Right lung (tissue), 10 donors: ENCODE results near the gene ZNF648. TPM values are rescaled to one million over a fixed set of nuclear protein-coding genes. Genes with fewer than 3 reads are reported as not detected.
"Not testable (repeated sequence)": the region's sequence is repeated elsewhere in the genome, so short reads cannot be mapped to it uniquely, and the experiment has no call there.

Source experiments
- DNase-seq, 2 donors: peaks; one replicate each; pipeline ENCODE4 v3.0.0-alpha.2; 2013
- long read RNA-seq, 8 donors: transcript quantifications; one replicate each; lab custom pipeline, GENCODE V29; 2026
- polyA plus RNA-seq, 5 donors: library from polyadenylated mRNA; unstranded; fragments of 120-200 nt; gene quantifications; one replicate each; pipeline versions ENCODE4 v1.2.1 to v1.2.3, GENCODE V29; 2013; ENCODE audit warnings: inconsistent platforms in 1 of 5, low replicate concordance in 1 of 5; ENCODE audit not compliant: insufficient read length in 5 of 5, insufficient read depth in 1 of 5

Gene ZNF648, protein sequence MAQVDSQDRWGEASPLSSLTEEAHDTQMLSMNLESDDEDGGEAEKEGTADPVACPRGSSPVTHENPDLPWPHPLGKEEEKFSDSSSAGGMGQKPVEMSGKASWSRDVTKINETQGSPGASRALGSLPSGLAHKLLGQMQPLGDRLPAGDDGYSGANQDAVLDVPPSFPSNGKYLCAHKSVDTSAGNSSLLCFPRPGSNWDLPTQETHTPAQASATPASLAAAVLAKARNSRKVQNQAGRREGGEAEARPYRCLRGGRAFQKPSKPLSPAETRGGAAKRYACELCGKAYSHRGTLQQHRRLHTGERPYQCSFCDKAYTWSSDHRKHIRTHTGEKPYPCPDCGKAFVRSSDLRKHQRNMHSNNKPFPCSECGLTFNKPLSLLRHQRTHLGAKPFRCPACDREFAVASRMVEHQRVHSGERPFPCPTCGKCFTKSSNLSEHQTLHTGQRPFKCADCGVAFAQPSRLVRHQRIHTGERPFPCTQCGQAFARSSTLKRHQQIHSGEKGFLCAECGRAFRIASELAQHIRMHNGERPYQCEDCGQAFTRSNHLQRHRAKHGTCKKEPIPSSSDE
- under 1 TPM; 0.04 to 0.10 (median 0.06) TPM for polyA plus RNA-seq
- long read RNA-seq, donor 1: 0 reads
- long read RNA-seq, donor 2: 0 reads
- long read RNA-seq, donor 3: 0 reads
- long read RNA-seq, donor 4: 0 reads
- long read RNA-seq, donor 5: 0 reads
- long read RNA-seq, donor 6: 0 reads
- long read RNA-seq, donor 7: 0 reads
- long read RNA-seq, donor 8: 0 reads

DNA sequence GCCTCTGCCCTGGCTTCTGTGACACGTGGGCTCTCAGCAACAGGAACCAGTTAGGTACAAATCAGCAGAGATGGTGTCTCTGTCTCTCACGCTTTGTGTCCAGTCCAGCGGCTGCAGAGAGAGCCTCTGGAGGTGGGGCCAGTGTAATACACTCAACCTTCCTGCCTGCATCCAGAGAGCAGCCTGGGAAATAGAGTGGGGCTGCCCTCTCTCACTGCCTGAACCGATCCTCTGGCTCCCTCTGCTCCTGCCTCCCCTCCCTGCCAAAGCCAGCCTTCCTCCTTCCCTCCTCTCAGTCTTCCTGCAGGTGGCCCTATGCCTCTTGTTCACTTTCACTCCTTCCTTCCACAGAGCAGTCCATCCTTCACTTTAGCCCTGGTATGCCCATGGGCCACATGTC is at the start of gene ZNF648:
Gene ZNF648 (minus strand): TSS at position 119 of the 400 bp plus-strand sequence. CDS start 3,702 bp downstream, outside the sequence.
- DNase-seq: no peak

DNA sequence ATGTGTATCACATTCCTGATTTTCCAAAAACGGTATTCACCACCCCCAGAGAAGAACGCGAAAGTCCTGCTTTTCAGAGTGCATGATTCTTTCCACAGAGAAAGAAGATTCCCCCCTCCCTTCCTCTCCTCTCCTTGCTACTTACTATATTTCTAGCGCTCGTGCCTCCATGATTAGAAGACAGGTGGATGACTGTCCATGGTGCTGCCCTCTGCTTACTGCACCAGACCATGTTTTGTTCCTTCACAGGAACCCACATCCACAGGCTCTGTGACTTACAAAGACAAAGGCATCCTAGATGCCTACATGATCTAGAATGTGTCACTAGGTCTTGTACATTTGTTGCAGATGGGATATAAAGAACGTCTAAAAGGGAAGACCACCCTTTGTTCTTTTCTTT is 49.1 kb upstream of the ZNF648 start:
- DNase-seq: no peak

DNA sequence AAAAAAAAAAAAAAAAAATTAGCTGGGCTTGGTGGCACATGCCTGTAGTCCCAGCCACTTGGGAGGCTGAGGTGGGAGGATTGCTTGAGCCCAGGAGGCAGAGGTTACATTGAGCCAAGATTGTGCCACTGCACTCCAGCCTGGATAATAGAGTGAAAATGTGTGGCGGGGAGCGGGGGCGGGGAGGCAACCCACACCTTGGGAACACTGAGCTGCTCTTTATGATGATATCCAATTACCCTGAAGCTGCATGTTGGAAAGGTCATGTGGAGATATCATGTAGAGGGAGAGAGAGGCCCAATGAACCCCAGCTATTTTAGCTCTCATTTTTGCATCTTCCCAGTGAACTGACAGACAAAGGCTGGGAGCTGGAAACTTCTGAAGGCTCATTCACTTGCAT is 48.3 kb upstream of the ZNF648 start:
- DNase-seq: no peak

DNA sequence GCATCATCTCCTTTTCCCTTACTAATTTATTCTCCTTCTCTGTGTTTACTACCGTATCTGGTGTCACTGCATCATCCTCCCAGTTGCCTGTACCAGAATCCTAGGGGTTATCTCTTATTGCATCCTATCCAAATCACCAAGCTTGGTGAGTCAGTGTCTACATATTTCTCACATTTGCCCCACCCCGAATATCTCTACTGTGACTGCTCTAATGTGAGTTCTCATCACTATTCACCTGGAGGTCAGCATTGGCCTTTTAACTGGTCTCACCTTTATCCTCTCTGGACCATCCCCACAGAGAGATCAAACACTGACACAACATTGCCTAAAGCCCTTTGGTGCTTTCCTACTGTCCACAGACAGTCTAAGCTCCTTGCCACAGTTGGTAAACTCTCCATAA is 45.7 kb upstream of the ZNF648 start:
- no peak for DNase-seq

DNA sequence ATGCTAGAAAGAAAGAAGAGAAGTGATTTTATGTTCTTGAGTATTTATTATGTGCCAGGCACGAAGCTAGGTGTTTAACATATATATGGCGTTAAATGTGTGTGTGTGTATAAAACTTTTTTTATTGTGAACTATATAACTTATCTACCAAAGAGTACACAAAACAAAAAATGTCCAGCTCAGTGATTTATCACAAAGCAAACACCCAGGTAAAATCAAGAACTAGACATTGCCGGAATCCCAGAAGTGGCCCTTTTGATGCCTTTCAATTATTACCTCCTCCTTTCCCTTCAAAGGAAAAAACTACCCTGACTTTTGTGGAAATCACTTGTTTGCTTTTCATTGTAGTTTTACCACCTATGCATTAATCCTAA is 40.5 kb upstream of the ZNF648 start:
- no peak for DNase-seq

DNA sequence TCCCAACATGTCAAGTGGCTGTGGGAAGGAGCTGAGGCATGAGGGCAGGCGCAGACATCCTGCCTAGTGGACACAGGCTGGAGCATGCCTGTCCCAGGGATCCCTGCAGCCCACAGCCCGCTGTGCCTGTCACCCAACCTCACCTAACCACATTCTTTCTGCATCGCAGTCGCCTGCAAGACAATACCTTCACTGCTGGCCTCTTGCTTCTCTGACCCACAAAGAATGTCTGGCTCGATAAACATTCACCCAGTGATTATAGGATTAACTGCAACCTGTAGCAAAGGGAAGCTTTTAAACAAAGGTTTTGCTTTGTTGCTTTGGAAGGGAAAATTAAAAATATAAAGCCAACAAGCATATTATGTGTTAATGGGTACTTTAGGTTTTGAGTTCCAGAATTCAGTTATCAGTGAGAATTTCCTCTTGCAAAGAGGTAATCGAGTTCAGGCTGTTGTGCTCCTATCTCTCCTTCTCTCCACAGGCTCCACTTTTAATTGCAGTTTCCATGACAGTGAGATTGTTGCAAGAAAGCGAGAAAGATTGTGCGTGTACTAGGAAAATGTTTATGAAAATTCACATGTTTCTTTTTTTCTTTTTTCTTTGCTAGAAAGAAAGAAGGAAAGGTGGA is 40.0 kb upstream of the ZNF648 start:
- no peak for DNase-seq

DNA sequence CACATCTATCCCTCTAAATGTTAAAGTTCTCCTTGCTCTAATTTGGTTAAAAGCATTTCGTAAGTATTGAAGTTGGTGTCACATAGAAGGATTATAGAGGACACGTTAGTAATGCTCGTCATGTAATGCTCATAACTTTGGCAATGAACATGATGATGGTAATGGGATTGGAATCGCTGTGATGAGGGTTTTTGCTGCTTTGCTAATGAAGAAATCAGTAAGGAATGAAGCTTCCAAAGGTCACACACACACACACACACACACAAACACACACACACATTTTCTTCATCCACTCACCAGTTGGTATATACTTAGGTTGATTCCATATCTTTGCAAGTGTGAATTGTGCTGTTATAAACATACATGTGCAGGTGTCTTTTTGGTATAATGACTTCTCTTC is 36.8 kb upstream of the ZNF648 start:
- DNase-seq: no peak

DNA sequence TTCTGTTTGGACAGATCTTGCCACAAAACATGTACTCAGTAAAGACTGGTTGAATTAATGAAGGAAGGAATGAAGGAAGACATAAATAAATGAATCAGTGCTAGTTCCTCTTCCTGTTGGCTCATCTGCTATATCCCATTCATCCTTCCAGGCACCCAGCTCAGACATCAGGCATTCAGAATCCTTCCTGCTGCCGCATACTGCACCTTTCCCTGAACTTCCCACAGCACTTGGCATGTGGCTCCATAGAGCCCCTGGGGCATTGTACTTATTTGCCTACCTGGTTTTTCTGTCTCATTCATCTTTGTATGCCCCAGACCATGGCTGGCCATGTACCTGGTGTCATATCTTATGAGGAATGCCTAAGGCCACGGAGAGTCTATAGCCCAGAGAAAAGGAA is 34.4 kb upstream of the ZNF648 start:
- DNase-seq: no peak

DNA sequence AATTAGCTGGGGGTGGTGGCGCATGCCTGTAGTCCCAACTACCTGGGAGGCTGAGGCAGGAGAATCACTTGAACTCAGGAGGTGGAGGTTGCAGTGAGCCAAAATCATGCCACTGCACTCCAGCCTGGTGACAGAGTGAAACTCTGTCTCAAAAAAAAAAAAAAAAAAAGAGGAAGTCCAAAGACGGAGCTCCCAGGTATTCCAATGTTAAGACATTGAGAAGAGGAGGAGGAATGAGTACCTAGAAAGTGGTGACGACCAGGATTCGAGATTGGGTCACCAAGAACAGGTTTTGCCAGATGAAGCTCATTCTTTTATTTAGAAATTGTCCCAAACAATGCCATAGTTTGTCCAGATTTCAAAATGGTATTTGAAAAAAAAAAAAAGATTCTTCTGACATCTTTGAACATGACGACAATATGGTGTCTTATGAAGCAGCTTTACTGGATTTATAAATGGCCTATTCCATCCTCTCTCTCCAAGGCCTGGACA is 33.0 kb upstream of the ZNF648 start:
- not testable (repeated sequence) for DNase-seq

DNA sequence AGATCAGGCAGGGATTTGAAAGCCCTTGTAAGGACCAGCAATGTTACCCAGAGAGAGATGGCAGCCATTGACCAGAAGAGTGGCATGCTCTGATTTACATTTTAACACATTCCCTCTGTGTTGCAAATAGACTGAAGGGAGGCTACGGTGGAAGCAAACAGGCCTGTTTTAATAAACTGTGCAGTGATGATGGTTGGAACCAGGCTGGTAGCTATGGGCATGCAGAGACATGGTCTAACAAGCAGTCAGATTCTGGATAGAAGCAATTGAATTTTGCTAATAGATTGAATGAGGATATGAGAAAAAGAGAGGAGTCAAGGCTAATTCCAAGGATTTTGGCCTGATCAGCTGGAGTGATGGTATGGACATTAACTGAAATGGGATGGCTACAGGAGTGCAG is 32.3 kb upstream of the ZNF648 start:
- DNase-seq: no peak

DNA sequence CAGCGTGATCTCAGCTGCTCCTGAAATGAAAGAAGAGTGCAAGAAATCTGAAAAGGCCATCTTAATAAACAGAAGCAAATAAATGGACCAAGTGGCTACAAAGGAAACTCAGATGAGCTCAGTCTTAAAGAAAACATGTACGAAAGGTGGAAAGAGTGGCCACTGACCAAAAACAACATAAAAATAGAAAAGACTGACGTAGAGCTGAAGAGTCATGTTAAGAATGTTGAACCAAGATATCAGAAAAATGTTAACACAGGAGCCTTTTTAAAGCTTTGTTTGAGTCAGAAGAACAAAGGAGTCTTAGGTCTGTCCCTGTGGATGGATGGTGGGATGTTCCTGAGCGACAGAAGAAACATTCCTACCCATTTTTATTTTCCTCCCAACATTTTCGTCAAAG is 30.8 kb upstream of the ZNF648 start:
- DNase-seq: no peak

DNA sequence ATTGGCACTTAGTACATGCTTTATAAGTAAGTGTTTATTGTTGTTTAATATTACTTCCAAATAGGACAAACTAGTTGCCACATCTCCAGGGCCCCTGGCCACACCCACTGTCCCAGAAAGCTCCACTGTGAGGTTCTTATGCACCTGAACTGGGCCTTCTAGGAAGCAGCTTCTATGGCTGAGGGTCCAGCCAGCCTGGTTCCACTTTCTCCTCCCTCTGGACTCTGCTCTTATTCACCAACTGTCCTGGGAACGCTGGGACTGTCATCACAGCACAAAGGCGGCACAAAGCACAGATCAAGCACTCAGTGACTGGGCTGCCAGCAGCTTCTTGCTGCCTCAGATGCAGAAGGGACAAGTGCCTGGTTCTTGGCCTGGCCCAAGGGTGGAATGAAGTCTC is 29.6 kb upstream of the ZNF648 start:
- no peak for DNase-seq

DNA sequence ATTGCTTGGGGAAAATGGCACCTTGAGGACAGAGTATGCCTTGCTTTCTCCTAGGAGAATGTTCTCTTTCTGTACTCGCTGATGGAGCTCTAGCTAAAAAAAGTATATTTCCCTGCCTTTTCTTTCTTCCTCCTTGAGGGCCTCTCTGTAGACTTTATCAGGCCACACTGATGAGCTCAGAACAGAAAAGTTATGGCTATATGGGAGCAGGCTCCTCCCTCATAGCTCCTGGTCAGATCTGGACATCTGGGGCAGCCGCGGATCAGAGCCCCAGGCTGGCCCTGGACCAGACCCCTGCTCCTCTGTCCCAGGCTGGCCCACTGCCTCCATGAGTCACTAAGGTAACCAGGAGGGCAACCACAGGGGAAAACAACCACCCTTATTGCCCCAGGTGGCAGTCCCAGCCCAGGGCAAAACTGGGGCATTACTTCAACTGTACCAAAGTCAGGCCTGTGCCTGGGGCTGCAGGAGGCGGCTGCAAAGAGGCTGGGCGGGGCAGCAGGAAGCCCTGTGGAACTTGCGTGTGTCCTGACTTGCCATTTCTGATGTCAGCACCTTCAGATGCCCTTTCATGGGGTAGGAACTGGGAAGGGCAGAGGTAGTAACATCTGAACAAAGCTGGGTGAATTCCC is 26.3 kb upstream of the ZNF648 start:
- no peak for DNase-seq

DNA sequence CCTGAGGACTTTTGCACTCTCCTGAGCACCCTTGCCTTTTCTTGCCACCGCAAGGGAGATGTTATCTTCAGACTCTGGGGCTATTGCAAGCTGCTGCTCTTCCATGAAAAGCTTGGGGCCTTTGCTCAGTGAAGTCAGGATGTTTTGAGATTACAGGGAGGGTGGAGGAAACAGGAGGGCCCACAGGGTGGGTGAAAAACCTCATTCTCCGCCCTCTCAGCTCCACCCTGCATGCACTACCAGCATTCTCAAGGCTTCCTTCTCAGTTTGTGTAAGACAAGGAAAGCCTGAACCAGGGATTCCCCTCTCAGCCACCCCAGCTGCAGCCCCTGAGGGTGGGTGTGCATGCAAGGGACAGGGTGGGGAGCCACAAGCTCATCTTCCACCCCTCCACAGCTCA is 25.8 kb upstream of the ZNF648 start:
- no peak for DNase-seq

DNA sequence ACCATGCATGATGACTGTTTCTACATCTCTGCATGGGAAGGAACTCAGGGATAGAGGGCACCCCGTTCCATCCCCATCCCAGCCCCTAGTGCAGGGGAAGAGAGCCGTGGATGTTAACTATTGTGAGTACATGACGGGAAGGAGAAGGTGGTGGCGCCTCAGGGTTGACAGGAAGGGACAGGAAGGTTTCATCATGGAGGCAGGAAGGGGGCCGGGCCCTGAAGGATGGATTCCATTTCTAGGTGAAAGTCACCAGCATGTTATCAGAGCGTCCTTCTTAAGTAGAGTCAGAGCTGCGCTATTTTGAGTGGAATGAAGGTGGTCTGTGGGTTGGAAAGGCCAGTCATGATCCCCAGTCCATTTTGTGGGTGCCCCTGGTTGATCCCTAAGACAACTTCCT is 25.1 kb upstream of the ZNF648 start:
- no peak for DNase-seq

DNA sequence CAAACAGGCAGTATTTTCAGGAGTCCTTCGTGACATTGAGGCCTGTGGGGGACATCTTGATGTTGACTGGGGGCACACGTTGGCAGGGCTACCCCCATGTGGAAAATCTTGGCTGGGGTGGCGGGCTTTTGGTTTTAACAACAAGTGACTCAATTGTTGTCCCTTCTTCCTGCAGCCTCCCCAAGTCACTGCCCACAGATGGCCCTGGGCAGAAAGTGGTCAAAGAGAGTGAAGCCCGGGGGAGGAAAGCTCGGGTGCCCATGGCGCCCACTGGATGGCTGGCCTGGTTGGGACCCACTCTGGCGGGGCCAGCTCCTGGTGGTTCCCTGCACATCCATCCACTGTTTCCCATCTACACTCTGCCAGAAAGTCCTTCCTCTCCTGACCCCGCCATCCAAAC is 24.6 kb upstream of the ZNF648 start:
- DNase-seq: no peak

DNA sequence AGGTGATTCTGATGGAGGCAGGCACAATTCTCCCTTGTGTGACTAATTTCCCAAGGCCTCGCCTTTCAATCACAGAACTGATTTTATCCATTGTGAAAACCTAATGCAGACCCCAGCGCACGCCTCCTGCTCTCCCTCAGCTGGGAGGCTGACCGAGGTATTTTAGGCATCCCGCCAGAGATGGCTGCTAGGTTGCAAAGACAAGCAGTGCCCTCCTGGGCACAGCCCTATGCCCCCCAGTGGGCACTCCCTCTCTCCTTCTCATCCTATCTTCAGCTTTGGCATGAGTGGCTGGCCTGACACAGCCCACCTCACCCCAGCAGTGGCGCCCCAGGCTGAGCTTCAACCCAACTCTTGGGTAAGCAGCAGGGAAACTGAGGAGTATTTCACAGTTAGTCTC is 24.2 kb upstream of the ZNF648 start:
- no peak for DNase-seq

DNA sequence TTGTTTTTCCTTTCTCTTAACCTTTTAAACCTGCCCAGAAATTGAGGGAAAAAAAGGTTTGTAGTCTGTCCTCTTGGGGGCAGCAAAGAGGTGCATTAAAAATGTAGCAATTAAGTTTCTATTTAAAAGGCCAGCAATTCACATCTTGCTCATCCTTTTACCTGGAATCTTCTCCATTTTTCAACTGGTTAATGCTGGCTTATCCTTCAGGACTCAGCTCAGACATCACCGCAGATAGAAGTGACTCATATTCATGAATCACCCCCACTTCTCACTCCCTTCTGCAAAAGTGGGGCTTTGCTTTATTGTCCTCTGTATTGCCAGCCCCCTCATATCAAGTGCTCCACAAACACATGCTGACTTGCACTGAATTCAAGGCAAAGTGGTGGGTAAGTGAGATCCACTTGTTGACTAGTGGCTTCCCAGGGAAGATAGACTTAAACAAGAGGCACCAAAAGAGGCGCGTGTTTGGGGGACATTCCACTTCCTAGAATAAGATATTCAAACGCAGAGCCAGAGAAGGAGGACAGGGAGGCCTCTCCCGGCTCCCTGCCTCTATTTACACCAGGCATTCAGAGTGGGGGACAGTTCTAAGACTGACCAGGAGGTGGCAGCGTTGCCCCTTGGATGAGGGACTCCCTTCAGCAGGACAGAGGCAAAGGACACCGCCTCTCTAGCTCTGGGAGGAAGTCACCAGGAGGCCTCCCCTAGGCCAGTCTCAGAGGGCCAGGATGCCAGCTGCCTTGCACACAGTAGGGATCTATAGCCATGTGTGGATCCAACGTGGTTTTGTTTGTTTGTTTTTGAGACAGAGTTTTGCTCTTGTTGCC is 23.2 kb upstream of the ZNF648 start:
- peak; percentile 62 to 81 for DNase-seq

DNA sequence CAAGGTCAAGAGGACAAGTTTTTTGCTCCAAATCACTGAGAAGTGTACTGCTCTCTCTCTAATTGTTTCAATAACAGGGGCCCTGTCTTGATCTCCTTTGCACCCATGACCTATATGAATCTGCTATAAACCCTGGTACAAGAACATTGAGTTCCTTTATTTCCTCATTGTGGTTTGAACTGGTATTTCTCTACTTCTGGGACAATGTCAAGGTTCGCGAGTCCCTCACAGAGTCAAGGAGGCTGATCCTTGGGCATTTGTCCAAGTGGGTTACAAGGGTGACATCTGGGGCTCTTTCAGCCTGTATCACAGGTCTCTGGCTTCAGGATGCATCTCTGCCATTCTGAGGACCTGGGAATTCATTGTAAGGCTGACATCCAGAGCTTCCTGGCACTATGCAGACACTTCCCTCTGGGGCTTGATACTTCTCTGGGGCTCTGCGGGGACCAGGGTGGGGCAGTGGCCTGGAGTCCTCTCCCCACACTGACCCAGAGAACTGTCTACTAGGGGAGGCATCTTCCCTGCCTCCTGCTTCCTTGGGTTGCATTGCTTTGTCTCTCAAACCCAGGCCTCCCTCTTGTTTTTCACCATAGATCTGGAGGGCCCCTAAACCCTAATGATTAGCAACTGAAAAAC is 22.5 kb upstream of the ZNF648 start:
- DNase-seq: no peak

DNA sequence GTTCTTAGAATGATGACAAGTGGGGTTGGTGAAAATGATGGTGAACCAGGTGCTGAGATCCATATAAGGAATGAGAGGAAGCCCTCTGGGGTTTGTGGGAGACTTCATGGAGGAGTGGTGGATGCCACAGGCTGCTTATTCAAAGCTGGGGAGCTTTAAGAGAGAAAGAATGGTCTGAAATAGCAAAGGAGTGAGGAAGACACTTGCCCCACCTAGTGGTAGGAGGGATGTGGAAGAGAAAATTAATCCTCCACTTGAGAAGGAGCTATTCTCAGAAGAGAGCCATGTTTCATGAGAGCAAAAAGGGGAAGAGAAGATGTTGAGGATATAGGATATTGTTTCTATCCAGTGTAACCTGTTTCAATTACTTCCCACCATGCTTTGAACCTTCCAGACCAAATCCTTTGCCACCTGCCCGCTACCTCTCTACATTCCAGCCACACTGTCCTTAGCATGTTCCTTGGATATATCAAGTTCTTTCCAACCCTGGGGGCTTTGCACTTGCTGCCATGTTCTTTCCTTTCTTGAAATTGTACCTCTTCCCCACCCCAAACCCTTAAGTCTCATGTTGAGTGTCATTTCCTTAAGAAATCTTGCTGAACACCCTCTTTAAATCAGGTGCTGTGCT is 19.6 kb upstream of the ZNF648 start:
- peak in 1 of 2 donors; percentile 15 for DNase-seq
